B cell (primary cell): ENCODE measurements around the gene SRRM1. TPM values are rescaled to one million over a fixed set of nuclear protein-coding genes. Genes with fewer than 3 reads are reported as not detected.
A peak's percentile ranks its signal among the peaks of the same experiment; 100 is the strongest.

Source experiments
- ATAC-seq: fragments of 200-7000 bp; cut with Tn5 transposase; one replicate; pipeline ENCODE4 v1.10.0; 2021; ENCODE audit warnings: low read depth, mild to moderate bottlenecking, moderate number of reproducible peaks, moderate library complexity
- CTCF ChIA-PET: fragments of 350-600 bp; sonication (Branson Sonifier 250); formaldehyde crosslinking; loops from one replicate; lab custom pipeline; 2021; ENCODE audit warnings: antibody characterized with exemption, inconsistent platforms; lab: Charles Lee
- POLR2A ChIA-PET: fragments of 350-600 bp; sonication (Branson Sonifier 250); formaldehyde crosslinking; loops from one replicate; lab custom pipeline; 2021; ENCODE audit warnings: antibody characterized with exemption; lab: Charles Lee
- DNase-seq: peaks from one replicate; pipeline ENCODE4 v3.0.0; 2013
- H2AFZ ChIP-seq: 2 replicates; pipeline ENCODE4 v1.6.1; 2012; ENCODE audit warnings: mild to moderate bottlenecking, low read depth, low read length; ENCODE audit not compliant: insufficient read depth, poor library complexity, severe bottlenecking
- H3K27ac ChIP-seq, 2 donors: 1 replicate in 1 of 2; 2 replicates in 1 of 2; pipeline ENCODE4 v1.5.1; 2012 to 2013; ENCODE audit warnings: low read length in 2 of 2, mild to moderate bottlenecking in 2 of 2, moderate library complexity in 1 of 2
- H3K27me3 ChIP-seq, 4 experiments: fragments of 200-600 bp in 1 of 4; sonication (generic) in 1 of 4; replicated peaks in 1 of 4; 1 replicate in 2 of 4; 2 replicates in 2 of 4; pipeline versions ENCODE4 v1.6.1 to v1.7.0; 2013 to 2016; ENCODE audit warnings: low read length in 3 of 4, mild to moderate bottlenecking in 2 of 4, mixed read lengths in 1 of 4, moderate library complexity in 1 of 4; ENCODE audit not compliant: insufficient read depth in 4 of 4, control insufficient read depth in 3 of 4; ENCODE audit errors: control extremely low read depth in 1 of 4
- H3K36me3 ChIP-seq, 2 experiments: replicated peaks in 1 of 2; 1 replicate in 1 of 2; 2 replicates in 1 of 2; pipeline versions ENCODE4 v1.6.1 to v1.7.1; 2013; ENCODE audit warnings: low read length in 1 of 2; ENCODE audit not compliant: insufficient read depth in 2 of 2, control insufficient read depth in 1 of 2; ENCODE audit errors: control extremely low read depth in 1 of 2, extremely low read depth in 1 of 2
- H3K4me1 ChIP-seq, 2 donors: fragments of 200-600 bp in 1 of 2; sonication (generic) in 1 of 2; 1 replicate in 1 of 2; 2 replicates in 1 of 2; pipeline versions ENCODE4 v1.5.1 to v1.6.1; 2013 to 2017; ENCODE audit warnings: low read length in 2 of 2; ENCODE audit not compliant: control insufficient read depth in 2 of 2, insufficient read depth in 2 of 2
- H3K4me2 ChIP-seq: replicated peaks from 2 replicates; pipeline ENCODE3; 2012; ENCODE audit warnings: mild to moderate bottlenecking, low read depth, low read length; ENCODE audit not compliant: poor library complexity, severe bottlenecking
- H3K4me3 ChIP-seq, 5 experiments: fragments of 200-600 bp in 1 of 5; sonication (generic) in 1 of 5; 1 replicate in 3 of 5; 2 replicates in 2 of 5; pipeline versions ENCODE4 v1.5.1 to v1.7.0; 2011 to 2016; ENCODE audit warnings: low read length in 4 of 5, mild to moderate bottlenecking in 4 of 5, low read depth in 2 of 5, control low read depth in 1 of 5, moderate library complexity in 1 of 5; ENCODE audit not compliant: insufficient read depth in 1 of 5; ENCODE audit errors: control extremely low read depth in 1 of 5, extremely low read depth in 1 of 5
- H3K79me2 ChIP-seq: fragments of 200-600 bp; sonication (generic); one replicate; pipeline ENCODE4 v1.6.0; 2016; ENCODE audit warnings: low read length; ENCODE audit not compliant: control insufficient read depth, insufficient read depth
- H3K9ac ChIP-seq: fragments of 200-600 bp; sonication (generic); 2 replicates; pipeline ENCODE4 v1.6.1; 2017; ENCODE audit warnings: mild to moderate bottlenecking, low read length, moderate library complexity
- H3K9me3 ChIP-seq, 3 donors: one replicate each; pipeline versions ENCODE4 v1.6.1 to v1.7.1; 2013; ENCODE audit warnings: low read length in 2 of 3; ENCODE audit not compliant: control insufficient read depth in 2 of 3, insufficient read depth in 1 of 3; ENCODE audit errors: control extremely low read depth in 1 of 3
- H4K20me1 ChIP-seq: 2 replicates; pipeline ENCODE4 v1.6.0; 2012; ENCODE audit warnings: mild to moderate bottlenecking, low read length; ENCODE audit not compliant: insufficient read depth, control insufficient read depth, poor library complexity, severe bottlenecking
- H3K27ac Mint-ChIP-seq: one replicate; pipeline ENCODE4 v1.8.0; 2021; ENCODE audit warnings: mixed read lengths
- H3K27me3 Mint-ChIP-seq: one replicate; pipeline ENCODE4 v1.8.0; 2021; ENCODE audit warnings: mixed read lengths
- H3K4me1 Mint-ChIP-seq: one replicate; pipeline ENCODE4 v1.8.0; 2021; ENCODE audit warnings: mixed read lengths
- H3K4me3 Mint-ChIP-seq: one replicate; pipeline ENCODE4 v1.8.0; 2021; ENCODE audit warnings: mixed read lengths
- H3K9me3 Mint-ChIP-seq: one replicate; pipeline ENCODE4 v1.8.0; 2022; ENCODE audit warnings: mixed read lengths; ENCODE audit not compliant: insufficient read depth
- EZH2 ChIP-seq: IDR thresholded peaks from 2 replicates; pipeline ENCODE4 v1.6.1; 2012; ENCODE audit warnings: borderline replicate concordance, low read depth, mild to moderate bottlenecking, moderate library complexity, low read length; ENCODE audit not compliant: insufficient read depth, poor library complexity, severe bottlenecking
- WGBS: methylation state at CpG from one replicate; pipeline ENCODE4 v1.1.5; 2013; ENCODE audit warnings: missing lambda C conversion rate; ENCODE audit not compliant: insufficient coverage; 5-methylcytosine and 5-hydroxymethylcytosine counted together
- intact Hi-C: fragments of 100-400 bp; cut with micrococcal nuclease; formaldehyde crosslinking; loops from one replicate; pipeline ENCODE4 v1.10.0; 2022
- polyA plus RNA-seq: library from polyadenylated mRNA; depleted of rRNA; stranded (reverse); fragments of >200 nt; gene quantifications from 2 replicates; pipeline ENCODE4 v1.2.3, GENCODE V29; 2012
- total RNA-seq, 2 donors: library from RNA; stranded (reverse); fragments of 120-200 nt in 1 of 2; gene quantifications; 1 replicate in 1 of 2; 2 replicates in 1 of 2; pipeline versions ENCODE4 v1.2.3 to v1.2.4, GENCODE V29; 2013 to 2022
- TF ChIP-seq, protein P1 (sequence below): fragments of 200-600 bp; IDR thresholded peaks from one replicate; pipeline ENCODE4 v1.8.0; 2022; ENCODE audit warnings: antibody characterized with exemption, mild to moderate bottlenecking

SRRM1 gene
- total and polyA plus RNA-seq, 2 donors (not counting 1 experiment from before 2014, with no cell fraction given): 88.5 to 238 TPM

DNA sequence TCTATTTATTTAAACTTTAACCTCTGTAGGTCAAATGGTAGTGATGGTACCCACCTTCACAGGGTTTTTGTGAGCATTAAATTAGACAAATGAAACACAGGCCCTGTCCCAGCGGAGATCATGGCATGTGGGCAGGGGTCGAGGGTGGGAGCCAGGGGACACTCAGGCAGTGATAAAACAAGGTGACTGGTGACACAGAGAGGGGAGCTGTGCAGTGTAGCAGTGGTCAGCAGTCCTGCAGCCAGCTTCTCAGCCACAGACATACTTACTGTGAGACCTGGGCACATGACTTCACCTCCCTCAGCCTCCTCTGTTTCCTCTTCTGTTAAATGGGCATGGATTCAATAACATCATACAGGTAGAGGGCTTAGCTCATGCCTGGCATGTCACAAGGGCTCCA lies 44.9 kb downstream of the SRRM1 start:
- no peaks in the 10 kb centered on the region for H3K27me3 Mint-ChIP-seq
- Histone ChIP-seq H3K9me3 (no peaks in the 10 kb centered on the region), H4K20me1 (no peaks in the 10 kb centered on the region), H3K4me1 (peaks cover 0 to 7% of the 10 kb centered on the region in 2 donors), H3K27me3 (no peaks in the 10 kb centered on the region), H3K27ac (no peak overlapping the region), H2AFZ (peak overlapping the region; percentile 38), H3K79me2 (peaks cover 8% of the 10 kb centered on the region), H3K9ac (no peak overlapping the region), H3K36me3 (no peaks in the 10 kb centered on the region), H3K4me2 (no peak overlapping the region), H3K4me3 (no peak overlapping the region)
- no peak overlapping the region for H3K27ac Mint-ChIP-seq
- DNase-seq: no peak
- ChIA-PET POLR2A (interaction anchor here (1.0 to 1.7 kb wide), 3 partner anchors 57 to 160 kb away, joined by 3 to 4 read pairs (median 4); partner anchors contain the start of gene CLIC4), CTCF (interaction anchor here (0.6 to 11.2 kb wide), 65 partner anchors 8 to 538 kb away, joined by 3 to 579 read pairs (median 4); partner anchors contain the start of genes CLIC4 and RCAN3)
- peaks cover 7% of the 10 kb centered on the region for H3K4me1 Mint-ChIP-seq
- intact Hi-C loops: loop anchor here (2.0 kb wide), 2 partner anchors 61 to 143 kb away; no protein-coding TSS in a partner anchor
- H3K4me3 Mint-ChIP-seq: no peak overlapping the region
- WGBS: 100% methylated on average over 1 of the region's 2 CpGs
- H3K9me3 Mint-ChIP-seq: no peaks in the 10 kb centered on the region
- ATAC-seq: no peak
- TF ChIP-seq, protein P1, sequence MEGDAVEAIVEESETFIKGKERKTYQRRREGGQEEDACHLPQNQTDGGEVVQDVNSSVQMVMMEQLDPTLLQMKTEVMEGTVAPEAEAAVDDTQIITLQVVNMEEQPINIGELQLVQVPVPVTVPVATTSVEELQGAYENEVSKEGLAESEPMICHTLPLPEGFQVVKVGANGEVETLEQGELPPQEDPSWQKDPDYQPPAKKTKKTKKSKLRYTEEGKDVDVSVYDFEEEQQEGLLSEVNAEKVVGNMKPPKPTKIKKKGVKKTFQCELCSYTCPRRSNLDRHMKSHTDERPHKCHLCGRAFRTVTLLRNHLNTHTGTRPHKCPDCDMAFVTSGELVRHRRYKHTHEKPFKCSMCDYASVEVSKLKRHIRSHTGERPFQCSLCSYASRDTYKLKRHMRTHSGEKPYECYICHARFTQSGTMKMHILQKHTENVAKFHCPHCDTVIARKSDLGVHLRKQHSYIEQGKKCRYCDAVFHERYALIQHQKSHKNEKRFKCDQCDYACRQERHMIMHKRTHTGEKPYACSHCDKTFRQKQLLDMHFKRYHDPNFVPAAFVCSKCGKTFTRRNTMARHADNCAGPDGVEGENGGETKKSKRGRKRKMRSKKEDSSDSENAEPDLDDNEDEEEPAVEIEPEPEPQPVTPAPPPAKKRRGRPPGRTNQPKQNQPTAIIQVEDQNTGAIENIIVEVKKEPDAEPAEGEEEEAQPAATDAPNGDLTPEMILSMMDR: no peak
- no peak for TF ChIP-seq EZH2

DNA sequence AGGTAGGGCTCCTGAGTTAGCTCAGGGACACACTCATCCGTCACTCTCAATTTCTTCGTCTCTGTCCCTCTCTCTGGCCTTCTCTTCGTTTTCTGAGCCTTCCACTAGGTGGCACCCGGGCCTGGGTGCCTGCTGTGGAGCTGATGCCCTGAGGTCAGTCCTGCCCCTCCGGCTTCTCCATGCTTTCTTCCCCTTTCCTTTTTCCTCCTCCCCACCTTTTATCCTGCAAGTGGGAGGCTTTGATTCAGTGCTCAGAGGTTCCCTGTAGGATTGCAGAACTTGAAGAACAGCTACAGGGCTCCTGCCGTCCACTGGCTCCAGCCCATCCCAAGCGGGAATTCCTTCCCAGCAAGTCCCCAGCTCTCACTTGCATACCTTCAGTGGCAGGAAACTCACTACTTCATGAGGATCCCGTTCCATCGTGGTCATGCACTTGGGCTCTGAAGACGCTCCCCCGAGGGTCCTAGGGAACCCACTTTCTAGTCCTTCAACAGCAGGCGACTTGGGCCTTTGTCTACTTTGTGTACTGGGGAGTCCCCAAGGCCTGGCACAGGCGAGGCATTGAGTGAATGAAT lies 45.6 kb downstream of the SRRM1 start:
- peak; percentile 87 for ATAC-seq
- Histone ChIP-seq H3K4me3 (no peak overlapping the region), H3K9ac (no peak overlapping the region), H3K36me3 (no peaks in the 10 kb centered on the region), H4K20me1 (no peaks in the 10 kb centered on the region), H3K9me3 (no peaks in the 10 kb centered on the region), H3K79me2 (peaks cover 8% of the 10 kb centered on the region), H3K27ac (no peak overlapping the region), H3K27me3 (no peaks in the 10 kb centered on the region), H2AFZ (peak overlapping the region; percentile 38), H3K4me2 (peak overlapping the region; percentile 20), H3K4me1 (peaks cover 1 to 9% of the 10 kb centered on the region in 2 donors)
- Mint-ChIP-seq H3K27me3 (no peaks in the 10 kb centered on the region), H3K27ac (peak overlapping the region; percentile 0), H3K4me3 (no peak overlapping the region), H3K4me1 (peaks cover 8% of the 10 kb centered on the region), H3K9me3 (no peaks in the 10 kb centered on the region)
- ChIA-PET CTCF (interaction anchor here (0.5 to 11.2 kb wide), 75 partner anchors 9 to 724 kb away, joined by 3 to 579 read pairs (median 4); partner anchors contain the start of genes CLIC4, NIPAL3, RCAN3 and SRRM1), POLR2A (interaction anchor here (0.6 to 1.7 kb wide), 4 partner anchors 57 to 159 kb away, joined by 3 to 4 read pairs (median 4); partner anchors contain the start of gene CLIC4)
- intact Hi-C loops: loop anchor here (2.0 kb wide), 2 partner anchors 60 to 142 kb away; no protein-coding TSS in a partner anchor
- WGBS: 33% methylated on average over 10 of the region's 13 CpGs
- DNase-seq: peak; percentile 79
- TF ChIP-seq EZH2: no peak
- TF ChIP-seq, protein P1: peak; percentile 87
